ENCODE results near the gene UFSP1.
A peak's percentile ranks its signal among the peaks of the same experiment; 100 is the strongest.
"Not testable (repeated sequence)": the region's sequence is repeated elsewhere in the genome, so short reads cannot be mapped to it uniquely, and the experiment has no call there.

UFSP1 gene

GRCh38 chr7:100865938-100866728 is 23.4 kb downstream of the UFSP1 start:
- FAIRE-seq (no peak), DNase-seq (ENCODE audit: insufficient read length, low spot score) (peak; percentile 82)
- TF ChIP-seq POLR2A (IDR thresholded peaks at IDR 0.05; ENCODE audit: low read depth, low read length) = 0 out of 2 replicates have a peak, but pooled peaks have one; percentile 36

- FAIRE-seq (no peak), DNase-seq (ENCODE audit: insufficient read length, low spot score) (peak; percentile 82)
- TF ChIP-seq POLR2A (IDR thresholded peaks at IDR 0.05; ENCODE audit: low read depth, low read length) = no peak
Measured at GRCh38 chr7:100865372-100865911, 24.1 kb downstream of the UFSP1 start.

GRCh38 chr7:100864263-100864845 is 25.2 kb downstream of the UFSP1 start:
- FAIRE-seq (no peak), DNase-seq (ENCODE audit: insufficient read length, low spot score) (no peak)
- no peak for TF ChIP-seq POLR2A (IDR thresholded peaks at IDR 0.05; ENCODE audit: low read depth, low read length)

GRCh38 chr7:100863406-100863950 is 26.0 kb downstream of the UFSP1 start:
- no peak for FAIRE-seq
- TF ChIP-seq POLR2A (IDR thresholded peaks at IDR 0.05; ENCODE audit: low read depth, low read length) = no peak
- no peak for DNase-seq (ENCODE audit: insufficient read length, low spot score)

DNA sequence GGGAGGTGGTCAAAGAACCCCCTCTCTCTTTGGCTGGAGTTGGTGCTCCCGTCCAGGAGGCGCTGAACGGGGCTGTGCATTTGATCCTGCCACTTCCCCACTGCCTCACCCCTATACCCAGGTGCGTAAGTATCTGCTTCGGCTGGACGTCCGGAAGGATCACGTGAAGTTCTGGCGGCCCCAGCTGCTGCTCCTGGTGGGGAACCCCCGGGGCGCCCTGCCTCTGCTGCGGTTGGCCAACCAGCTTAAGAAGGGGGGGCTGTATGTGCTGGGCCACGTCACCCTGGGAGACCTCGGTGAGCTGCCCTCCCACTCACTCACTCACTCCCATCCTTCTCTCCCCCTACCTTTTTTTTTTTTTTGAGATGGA is 27.9 kb downstream of the UFSP1 start:
- DNase-seq (ENCODE audit: insufficient read length, low spot score) = no peak
- no peak for TF ChIP-seq POLR2A (IDR thresholded peaks at IDR 0.05; ENCODE audit: low read depth, low read length)
- FAIRE-seq = no peak

DNA sequence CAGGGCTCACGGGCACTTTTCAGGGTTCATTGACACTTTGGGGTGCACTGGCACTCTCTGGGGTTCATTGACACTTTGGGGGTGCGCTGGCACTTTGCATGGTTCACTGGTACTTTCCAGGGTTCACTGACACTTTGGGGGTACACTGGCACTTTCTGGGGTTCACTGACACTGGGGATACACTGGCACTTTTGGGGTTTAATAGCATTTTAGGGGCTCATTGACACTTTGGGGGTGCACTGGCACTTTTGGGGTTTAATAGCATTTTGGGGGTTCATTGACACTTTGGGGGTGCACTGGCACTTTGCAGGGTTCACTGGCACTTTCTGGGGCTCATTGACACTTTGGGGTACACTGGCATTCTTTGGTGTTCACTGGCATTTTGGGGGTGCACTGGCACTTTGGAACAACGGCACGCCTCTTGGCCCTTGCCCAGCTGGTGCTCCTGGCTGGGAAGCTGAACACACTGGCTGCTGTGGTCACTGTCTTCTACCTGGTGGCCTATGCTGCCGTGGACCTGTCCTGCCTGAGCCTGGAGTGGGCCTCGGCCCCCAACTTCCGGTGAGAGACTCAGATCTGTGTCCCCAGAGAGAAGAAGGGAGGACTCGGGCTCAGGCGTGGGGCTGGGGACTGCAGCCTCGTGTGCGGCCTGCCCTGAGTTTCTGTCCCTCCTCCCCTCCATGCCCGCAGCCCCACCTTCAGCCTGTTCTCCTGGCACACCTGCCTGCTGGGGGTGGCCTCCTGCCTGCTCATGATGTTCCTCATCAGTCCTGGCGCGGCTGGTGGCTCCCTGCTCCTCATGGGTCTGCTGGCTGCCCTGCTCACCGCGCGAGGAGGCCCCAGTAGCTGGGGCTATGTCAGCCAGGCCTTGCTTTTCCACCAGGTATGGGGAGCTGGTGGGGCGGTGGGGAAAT is 28.6 kb downstream of the UFSP1 start:
- FAIRE-seq = no peak
- no peak for DNase-seq (ENCODE audit: insufficient read length, low spot score)
- no peak for TF ChIP-seq POLR2A (IDR thresholded peaks at IDR 0.05; ENCODE audit: low read depth, low read length)

- DNase-seq (ENCODE audit: insufficient read length, low spot score) (no peak), FAIRE-seq (no peak)
- TF ChIP-seq POLR2A (IDR thresholded peaks at IDR 0.05; ENCODE audit: low read depth, low read length) = no peak
Measured at GRCh38 chr7:100859856-100860255, 29.7 kb downstream of the UFSP1 start.

- no peak for FAIRE-seq
- TF ChIP-seq POLR2A (IDR thresholded peaks at IDR 0.05; ENCODE audit: low read depth, low read length) = no peak
- no peak for DNase-seq (ENCODE audit: insufficient read length, low spot score)
Measured at GRCh38 chr7:100856871-100857282, 32.6 kb downstream of the UFSP1 start.

DNA sequence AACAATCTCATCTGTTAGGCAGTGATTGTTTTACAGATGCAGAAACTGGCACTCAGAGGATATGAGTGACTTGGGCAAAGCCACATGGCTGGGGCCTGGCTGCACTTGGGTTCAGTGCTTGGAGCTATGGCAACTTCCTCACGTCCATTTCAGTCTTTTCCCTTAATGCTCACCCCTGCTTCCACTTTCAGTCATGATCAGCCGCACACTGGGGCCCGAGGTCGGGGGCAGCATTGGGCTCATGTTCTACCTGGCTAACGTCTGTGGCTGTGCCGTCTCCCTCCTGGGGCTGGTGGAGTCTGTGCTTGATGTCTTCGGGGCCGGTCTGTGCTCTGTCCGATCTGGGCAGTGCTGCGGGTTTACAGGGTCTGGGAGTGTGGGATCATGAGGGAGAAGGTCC is 34.0 kb downstream of the UFSP1 start:
- FAIRE-seq (no peak), DNase-seq (ENCODE audit: insufficient read length, low spot score) (no peak)
- TF ChIP-seq POLR2A (IDR thresholded peaks at IDR 0.05; ENCODE audit: low read depth, low read length) = no peak

GRCh38 chr7:100854899-100855298 is 34.6 kb downstream of the UFSP1 start:
- not testable (repeated sequence) for DNase-seq (ENCODE audit: insufficient read length, low spot score); FAIRE-seq

DNA sequence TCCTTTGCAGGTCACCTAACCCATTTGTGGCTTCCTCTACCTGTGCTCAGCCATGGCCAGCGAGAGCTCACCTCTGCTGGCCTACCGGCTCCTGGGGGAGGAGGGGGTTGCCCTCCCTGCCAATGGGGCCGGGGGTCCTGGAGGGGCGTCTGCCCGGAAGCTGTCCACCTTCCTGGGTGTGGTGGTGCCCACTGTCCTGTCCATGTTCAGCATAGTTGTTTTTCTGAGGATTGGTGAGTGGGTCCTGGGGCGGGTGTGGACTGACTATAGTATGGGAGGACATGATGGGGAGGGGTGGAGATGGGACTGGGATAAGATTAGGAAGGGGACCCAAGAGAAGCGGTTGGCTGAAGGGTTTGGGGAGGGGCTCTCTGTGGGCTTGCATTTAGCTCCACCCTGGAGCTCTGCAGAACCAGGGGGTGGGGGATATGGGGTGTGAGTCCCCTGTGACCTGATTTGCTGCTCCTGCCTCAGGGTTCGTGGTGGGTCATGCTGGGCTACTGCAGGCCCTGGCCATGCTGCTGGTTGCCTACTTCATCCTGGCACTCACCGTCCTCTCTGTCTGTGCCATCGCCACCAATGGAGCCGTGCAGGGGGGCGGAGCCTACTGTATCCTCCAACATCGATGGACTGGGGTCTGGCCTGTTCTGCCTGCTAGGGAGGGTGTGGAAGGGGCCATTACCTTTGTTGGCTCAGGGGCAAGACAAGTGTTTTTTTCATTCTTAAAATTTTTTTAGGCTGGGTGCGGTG is 35.2 kb downstream of the UFSP1 start:
- no peak for FAIRE-seq
- DNase-seq (ENCODE audit: insufficient read length, low spot score) = no peak
- no peak for TF ChIP-seq POLR2A (IDR thresholded peaks at IDR 0.05; ENCODE audit: low read depth, low read length)

GRCh38 chr7:100852048-100852872 is 37.3 kb downstream of the UFSP1 start, which contains the start of gene SLC12A9:
TSS of gene SLC12A9 (plus strand) at chr7:100852713. CDS start at chr7:100854198, 1,485 bp downstream.
- DNase-seq (ENCODE audit: insufficient read length, low spot score) = peak; percentile 96
- FAIRE-seq = no peak
- peak; percentile 55 for TF ChIP-seq POLR2A (IDR thresholded peaks at IDR 0.05; ENCODE audit: low read depth, low read length)
